ENCODE results near the gene SCGN. TPM values are rescaled to one million over a fixed set of nuclear protein-coding genes. Genes with fewer than 3 reads are reported as not detected.

SCGN gene
- total RNA-seq, 1 donor from 2014 or later = not detected

DNA sequence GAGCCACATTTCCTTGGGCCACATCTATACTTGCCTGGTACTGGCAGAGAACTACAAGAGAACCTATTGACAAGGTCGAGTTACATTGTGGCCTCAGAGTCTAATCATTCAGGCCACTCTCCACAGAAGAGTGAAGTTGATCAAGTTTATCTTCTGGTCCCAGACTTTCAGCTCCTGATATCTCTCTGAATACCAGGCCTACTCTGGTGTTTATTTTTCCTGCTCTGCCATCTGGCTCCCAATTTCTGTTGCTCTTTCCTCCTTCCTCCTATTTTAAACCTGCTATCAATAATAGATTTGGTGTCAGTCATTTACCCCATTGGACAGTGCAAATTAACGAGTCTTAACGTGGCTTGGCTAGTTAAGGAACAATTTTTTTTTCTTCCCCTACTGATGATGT lies 46.6 kb downstream of the SCGN start:
- H3K27ac Mint-ChIP-seq = no peak overlapping the region
- DNase-seq (ENCODE audit: low spot score in 2 of 2, unreplicated experiment in 2 of 2) = no peak
- peaks cover 12% of the 10 kb centered on the region for H3K4me1 Mint-ChIP-seq
- H3K36me3 Mint-ChIP-seq = no peaks in the 10 kb centered on the region
- TF ChIP-seq, protein P1, sequence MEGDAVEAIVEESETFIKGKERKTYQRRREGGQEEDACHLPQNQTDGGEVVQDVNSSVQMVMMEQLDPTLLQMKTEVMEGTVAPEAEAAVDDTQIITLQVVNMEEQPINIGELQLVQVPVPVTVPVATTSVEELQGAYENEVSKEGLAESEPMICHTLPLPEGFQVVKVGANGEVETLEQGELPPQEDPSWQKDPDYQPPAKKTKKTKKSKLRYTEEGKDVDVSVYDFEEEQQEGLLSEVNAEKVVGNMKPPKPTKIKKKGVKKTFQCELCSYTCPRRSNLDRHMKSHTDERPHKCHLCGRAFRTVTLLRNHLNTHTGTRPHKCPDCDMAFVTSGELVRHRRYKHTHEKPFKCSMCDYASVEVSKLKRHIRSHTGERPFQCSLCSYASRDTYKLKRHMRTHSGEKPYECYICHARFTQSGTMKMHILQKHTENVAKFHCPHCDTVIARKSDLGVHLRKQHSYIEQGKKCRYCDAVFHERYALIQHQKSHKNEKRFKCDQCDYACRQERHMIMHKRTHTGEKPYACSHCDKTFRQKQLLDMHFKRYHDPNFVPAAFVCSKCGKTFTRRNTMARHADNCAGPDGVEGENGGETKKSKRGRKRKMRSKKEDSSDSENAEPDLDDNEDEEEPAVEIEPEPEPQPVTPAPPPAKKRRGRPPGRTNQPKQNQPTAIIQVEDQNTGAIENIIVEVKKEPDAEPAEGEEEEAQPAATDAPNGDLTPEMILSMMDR (IDR thresholded peaks at IDR 0.05; ENCODE audit: unreplicated experiment) = no peak
- no peaks in the 10 kb centered on the region for H3K9me3 Mint-ChIP-seq
- no peak overlapping the region for H3K4me3 Mint-ChIP-seq
- H3K27me3 Mint-ChIP-seq (ENCODE audit: low read depth) = peaks cover 17% of the 10 kb centered on the region

DNA sequence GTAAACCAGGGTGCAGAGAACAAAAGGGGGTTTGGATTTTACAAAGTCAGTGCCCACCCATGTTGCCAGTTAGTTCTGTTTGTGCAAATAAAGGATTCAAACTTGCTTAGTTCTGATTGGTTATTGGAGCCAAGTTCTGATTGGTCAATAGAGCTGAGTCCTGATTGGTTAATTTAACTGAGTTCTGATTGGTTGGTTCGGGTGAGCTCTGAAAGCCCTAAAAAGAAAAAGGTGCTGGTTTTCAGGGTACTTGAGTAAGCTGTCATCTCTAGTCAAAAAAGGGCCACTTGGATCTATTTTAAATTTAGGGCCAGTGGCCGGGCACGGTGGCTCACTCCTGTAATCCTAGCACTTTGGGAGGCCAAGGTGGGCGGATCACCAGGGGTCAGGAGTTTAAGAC lies 47.6 kb downstream of the SCGN start:
- no peak for DNase-seq (ENCODE audit: low spot score in 2 of 2, unreplicated experiment in 2 of 2)
- Mint-ChIP-seq H3K27ac (no peak overlapping the region), H3K27me3 (ENCODE audit: low read depth) (peaks cover 25% of the 10 kb centered on the region), H3K9me3 (no peaks in the 10 kb centered on the region), H3K4me1 (peaks cover 5% of the 10 kb centered on the region), H3K36me3 (no peaks in the 10 kb centered on the region), H3K4me3 (no peak overlapping the region)
- TF ChIP-seq, protein P1 (IDR thresholded peaks at IDR 0.05; ENCODE audit: unreplicated experiment) = no peak

DNA sequence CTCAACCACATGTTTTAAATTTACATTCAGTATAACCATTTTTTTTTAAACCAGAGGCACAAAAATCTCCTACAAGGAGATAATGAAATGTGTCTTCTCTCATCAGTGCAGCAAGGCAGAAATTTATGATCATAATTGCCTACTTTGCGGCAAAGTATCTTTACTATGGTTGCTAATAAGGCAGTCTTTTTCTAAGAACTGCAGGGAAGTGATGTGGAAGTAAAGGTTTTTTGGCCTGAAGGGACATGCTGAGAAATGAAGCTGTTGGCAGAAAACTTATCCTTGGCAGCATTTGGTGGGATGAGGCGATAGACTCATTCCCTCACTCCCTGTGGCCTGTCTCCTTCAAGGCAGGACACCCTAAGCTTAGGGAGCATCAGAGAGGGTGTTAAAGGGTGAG lies 48.7 kb downstream of the SCGN start:
- H3K4me1 Mint-ChIP-seq = peaks cover 4% of the 10 kb centered on the region
- H3K4me3 Mint-ChIP-seq = no peak overlapping the region
- TF ChIP-seq, protein P1 (IDR thresholded peaks at IDR 0.05; ENCODE audit: unreplicated experiment) = no peak
- no peak overlapping the region for H3K27ac Mint-ChIP-seq
- H3K9me3 Mint-ChIP-seq = no peaks in the 10 kb centered on the region
- DNase-seq (ENCODE audit: low spot score in 2 of 2, unreplicated experiment in 2 of 2) = no peak
- no peaks in the 10 kb centered on the region for H3K36me3 Mint-ChIP-seq
- H3K27me3 Mint-ChIP-seq (ENCODE audit: low read depth) = peaks cover 27% of the 10 kb centered on the region

DNA sequence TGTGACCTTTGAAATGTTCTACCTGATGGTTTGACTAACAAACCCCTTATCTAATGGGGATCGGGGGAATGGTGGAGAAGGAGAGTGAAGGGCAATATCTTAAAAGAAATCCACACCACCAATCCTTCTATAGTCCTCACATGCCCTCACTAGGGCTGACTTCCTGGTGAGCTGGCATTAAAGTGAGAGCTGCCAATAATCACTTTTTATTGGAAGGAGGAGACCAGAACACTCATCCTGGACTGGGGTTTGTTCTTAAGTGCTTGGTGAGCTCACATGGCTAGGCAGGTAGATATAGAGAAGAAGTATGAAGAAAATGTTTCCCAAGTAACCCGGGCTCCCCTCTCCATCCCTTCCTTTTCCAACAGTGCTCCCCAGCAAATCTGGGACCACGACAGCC lies 49.8 kb downstream of the SCGN start:
- peaks cover 5% of the 10 kb centered on the region for H3K4me1 Mint-ChIP-seq
- no peak for DNase-seq (ENCODE audit: low spot score in 2 of 2, unreplicated experiment in 2 of 2)
- H3K4me3 Mint-ChIP-seq = no peak overlapping the region
- H3K27me3 Mint-ChIP-seq (ENCODE audit: low read depth) = peaks cover 35% of the 10 kb centered on the region
- H3K36me3 Mint-ChIP-seq = no peaks in the 10 kb centered on the region
- H3K9me3 Mint-ChIP-seq = no peaks in the 10 kb centered on the region
- TF ChIP-seq, protein P1 (IDR thresholded peaks at IDR 0.05; ENCODE audit: unreplicated experiment) = no peak
- H3K27ac Mint-ChIP-seq = no peak overlapping the region

DNA sequence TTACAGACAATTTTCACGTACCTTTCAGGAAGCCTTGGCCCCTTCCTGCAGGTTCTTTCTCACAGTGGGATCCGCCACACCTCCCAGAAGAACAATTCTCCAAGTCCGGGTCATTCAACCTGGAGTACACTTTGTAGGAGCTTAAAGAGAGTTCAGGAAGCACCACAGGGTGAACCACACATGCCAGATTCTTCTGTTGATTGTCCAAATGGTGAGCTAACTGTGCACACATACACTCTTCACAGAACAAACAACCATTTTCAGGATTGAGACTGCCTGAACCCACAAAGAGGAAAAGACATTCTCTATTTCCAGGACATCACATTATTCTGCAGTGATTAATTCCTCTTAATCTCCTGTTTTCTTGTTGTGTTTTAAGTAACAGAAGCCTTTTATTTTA lies 51.0 kb downstream of the SCGN start:
- no peaks in the 10 kb centered on the region for H3K36me3 Mint-ChIP-seq
- no peak overlapping the region for H3K27ac Mint-ChIP-seq
- H3K9me3 Mint-ChIP-seq = no peaks in the 10 kb centered on the region
- no peak for DNase-seq (ENCODE audit: low spot score in 2 of 2, unreplicated experiment in 2 of 2)
- TF ChIP-seq, protein P1 (IDR thresholded peaks at IDR 0.05; ENCODE audit: unreplicated experiment) = no peak
- peaks cover 5% of the 10 kb centered on the region for H3K4me1 Mint-ChIP-seq
- H3K27me3 Mint-ChIP-seq (ENCODE audit: low read depth) = peaks cover 39% of the 10 kb centered on the region
- H3K4me3 Mint-ChIP-seq = no peak overlapping the region

DNA sequence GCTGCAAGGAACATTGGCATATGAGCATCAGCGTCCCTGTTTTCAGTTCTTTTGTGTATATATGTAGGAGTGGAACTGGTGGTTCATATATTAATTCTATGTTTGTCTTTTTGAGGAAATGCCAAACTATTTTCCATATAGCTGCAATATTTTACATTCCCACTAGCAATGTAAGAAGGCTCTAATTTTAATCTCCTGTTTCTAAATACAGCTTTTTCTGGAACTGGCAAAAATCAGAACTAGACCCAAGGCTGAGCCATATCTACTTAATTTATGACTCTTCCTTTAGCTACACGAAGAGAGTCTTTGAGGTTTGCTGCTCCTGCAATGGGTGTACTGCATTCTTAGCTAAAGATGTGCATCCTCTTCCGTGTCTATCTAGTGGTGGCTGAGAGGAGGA lies 52.0 kb downstream of the SCGN start:
- DNase-seq (ENCODE audit: low spot score in 2 of 2, unreplicated experiment in 2 of 2) = no peak
- Mint-ChIP-seq H3K27me3 (ENCODE audit: low read depth) (peaks cover 39% of the 10 kb centered on the region), H3K27ac (no peak overlapping the region), H3K36me3 (no peaks in the 10 kb centered on the region), H3K9me3 (no peaks in the 10 kb centered on the region), H3K4me3 (no peak overlapping the region), H3K4me1 (peaks cover 5% of the 10 kb centered on the region)
- TF ChIP-seq, protein P1 (IDR thresholded peaks at IDR 0.05; ENCODE audit: unreplicated experiment) = no peak

Data from mesothelial cell of epicardium (in vitro differentiated cells).